SIG-M5 treated with dmso at 0.1 percent for 504 hours (cell line): Measurements from ENCODE around the gene SCGB1C2.
A peak's percentile ranks its signal among the peaks of the same experiment; 100 is the strongest.
"Not testable (repeated sequence)": the region's sequence is repeated elsewhere in the genome, so short reads cannot be mapped to it uniquely, and the experiment has no call there.

Experiments used
- DNase-seq: peaks from one replicate; lab custom pipeline; 2025; ENCODE audit not compliant: unreplicated experiment; lab: John Stamatoyannopoulos, UW

The SCGB1C2 gene

GRCh38 chr17:148757-149156, 11.4 kb downstream of the SCGB1C2 start:
- no peak for DNase-seq

- DNase-seq: no peak
Observed at GRCh38 chr17:149231-149630, 11.9 kb downstream of the SCGB1C2 start.

- DNase-seq: no peak
Observed at GRCh38 chr17:149897-150584, 12.7 kb downstream of the SCGB1C2 start.

- DNase-seq: no peak
Observed at GRCh38 chr17:151004-151403, 13.6 kb downstream of the SCGB1C2 start.

GRCh38 chr17:151886-152859, 14.8 kb downstream of the SCGB1C2 start:
- DNase-seq: no peak

- DNase-seq: no peak
Observed at GRCh38 chr17:152860-153420, 15.6 kb downstream of the SCGB1C2 start.

- DNase-seq: no peak
Observed at GRCh38 chr17:153851-154250, 16.5 kb downstream of the SCGB1C2 start.

- DNase-seq: no peak
Observed at GRCh38 chr17:155576-155975, 18.2 kb downstream of the SCGB1C2 start.

- no peak for DNase-seq
Observed at GRCh38 chr17:156094-156621, 18.8 kb downstream of the SCGB1C2 start.

- DNase-seq: no peak
Observed at GRCh38 chr17:156946-157345, 19.6 kb downstream of the SCGB1C2 start.

GRCh38 chr17:157901-158300, 20.5 kb downstream of the SCGB1C2 start:
- DNase-seq: no peak

GRCh38 chr17:158379-158778, 21.0 kb downstream of the SCGB1C2 start:
- DNase-seq: no peak

- DNase-seq: no peak
Observed at GRCh38 chr17:159609-160008, 22.2 kb downstream of the SCGB1C2 start.

GRCh38 chr17:160336-160735, 23.0 kb downstream of the SCGB1C2 start:
- DNase-seq: no peak

GRCh38 chr17:161481-161880, 24.1 kb downstream of the SCGB1C2 start:
- DNase-seq: no peak

GRCh38 chr17:162689-163088, 25.3 kb downstream of the SCGB1C2 start:
- no peak for DNase-seq

GRCh38 chr17:163514-164098, 26.2 kb downstream of the SCGB1C2 start:
- no peak for DNase-seq

- peak; percentile 11 for DNase-seq
Observed at GRCh38 chr17:164303-165235, 27.2 kb downstream of the SCGB1C2 start.

- no peak for DNase-seq
Observed at GRCh38 chr17:165939-166338, 28.6 kb downstream of the SCGB1C2 start.

GRCh38 chr17:168614-169013, 31.2 kb downstream of the SCGB1C2 start:
- DNase-seq: not testable (repeated sequence)
